Measurements from ENCODE around the gene OMP. TPM values are rescaled to one million over a fixed set of nuclear protein-coding genes. Genes with fewer than 3 reads are reported as not detected.

The OMP gene
- total and polyA plus RNA-seq, 2 donors (not counting 3 experiments of a cell fraction or from before 2014, with no cell fraction given): 0.80 TPM; not detected in 1

- H3K9ac ChIP-seq (replicated peaks; ENCODE audit: extremely low read depth, insufficient read depth, low read length): no peak overlapping the region
- intact Hi-C loops (cut with micrococcal nuclease) (no loop called here), dilution Hi-C loops (cut with MboI; ENCODE audit: extremely low pct_ligation_motif_present, low sequenced_read_pairs) (no loop called here)
- no peaks in the 10 kb centered on the region for H3K4me1 ChIP-seq (ENCODE audit: control insufficient read depth, extremely low read depth, insufficient read depth, low read length)
- no TSS peak for BruUV-seq (replicated peaks)
- H3K9me3 ChIP-seq (replicated peaks; ENCODE audit: control insufficient read depth, insufficient read depth, low read length): no peaks in the 10 kb centered on the region
- H3K36me3 ChIP-seq (ENCODE audit: control insufficient read depth in 2 of 2, extremely low read depth in 1 of 2, insufficient read depth in 2 of 2, low read length in 2 of 2): peaks cover 0 to 3% of the 10 kb centered on the region in 2 experiments
- no peaks in the 10 kb centered on the region for H3K27me3 ChIP-seq (ENCODE audit: control insufficient read depth in 2 of 2, insufficient read depth in 2 of 2, low read length in 2 of 2)
- H3K9me1 ChIP-seq (replicated peaks; ENCODE audit: control insufficient read depth, extremely low read depth, insufficient read depth, low read length): no peaks in the 10 kb centered on the region
- no peak overlapping the region for H3K4me2 ChIP-seq (ENCODE audit: insufficient read depth, low read length)
- no peak for DNase-seq (ENCODE audit: low read depth, low spot score)
- no peak overlapping the region for H2AFZ ChIP-seq (ENCODE audit: low read depth, low read length)
- POLR2A ChIA-PET: no interaction called here
- H3K79me2 ChIP-seq (ENCODE audit: control insufficient read depth, insufficient read depth, low read length): no peaks in the 10 kb centered on the region
- TF ChIP-seq POLR2A (IDR thresholded peaks at IDR 0.05; ENCODE audit: low read depth, low read length): no peak
- no peak for TF ChIP-seq MYC (IDR thresholded peaks at IDR 0.05; ENCODE audit: low read depth, low read length)
- no peak for TF ChIP-seq FOS (IDR thresholded peaks at IDR 0.05; ENCODE audit: borderline replicate concordance, insufficient read depth, low read length)
- TF ChIP-seq POLR2AphosphoS5 (IDR thresholded peaks at IDR 0.05; ENCODE audit: insufficient read depth, low read depth, low read length): no peak
- TF ChIP-seq GATA2 (IDR thresholded peaks at IDR 0.05; ENCODE audit: insufficient read depth, insufficient read length, low read depth, low read length): no peak
- no peak for TF ChIP-seq JUN (IDR thresholded peaks at IDR 0.05; ENCODE audit: borderline replicate concordance, insufficient read depth, insufficient read length, low read depth)
- no peak for TF ChIP-seq MAX (IDR thresholded peaks at IDR 0.05; ENCODE audit: insufficient read depth, insufficient read length)
- no peak for TF ChIP-seq CTCF (IDR thresholded peaks at IDR 0.05; ENCODE audit: extremely low read depth in 1 of 2, insufficient read depth in 1 of 2, low read depth in 1 of 2, low read length in 2 of 2)
- no peak for TF ChIP-seq EZH2 (IDR thresholded peaks at IDR 0.05; ENCODE audit: borderline replicate concordance, low read depth, low read length, severe bottlenecking)
- FAIRE-seq: no peak
- CTCF ChIA-PET: interaction anchor here (1.4 to 2.8 kb wide), 5 partner anchors 10 to 176 kb away, joined by 3 to 15 read pairs (median 7); no protein-coding TSS in a partner anchor
- H3K4me3 ChIP-seq (replicated peaks in 1 of 3; ENCODE audit: insufficient read depth in 1 of 3, low read depth in 1 of 3, low read length in 3 of 3): no peak overlapping the region
- no peaks in the 10 kb centered on the region for H4K20me1 ChIP-seq (replicated peaks; ENCODE audit: control insufficient read depth, extremely low read depth, insufficient read depth, low read length)
- H3K27ac ChIP-seq (ENCODE audit: insufficient read depth, low read depth, low read length): no peak overlapping the region
These were observed 6.8 kb upstream of the OMP start for GRCh38 chr11:77095551-77096490.

Data from endothelial cell of umbilical vein (primary cell).